Kasumi-1 (cell line): Measurements from ENCODE around the gene NRXN3.

ENCODE experiments used
- DNase-seq, 2 experiments: peaks; one replicate each; lab custom pipeline; 2025; lab: John Stamatoyannopoulos, UW

Gene NRXN3

DNA sequence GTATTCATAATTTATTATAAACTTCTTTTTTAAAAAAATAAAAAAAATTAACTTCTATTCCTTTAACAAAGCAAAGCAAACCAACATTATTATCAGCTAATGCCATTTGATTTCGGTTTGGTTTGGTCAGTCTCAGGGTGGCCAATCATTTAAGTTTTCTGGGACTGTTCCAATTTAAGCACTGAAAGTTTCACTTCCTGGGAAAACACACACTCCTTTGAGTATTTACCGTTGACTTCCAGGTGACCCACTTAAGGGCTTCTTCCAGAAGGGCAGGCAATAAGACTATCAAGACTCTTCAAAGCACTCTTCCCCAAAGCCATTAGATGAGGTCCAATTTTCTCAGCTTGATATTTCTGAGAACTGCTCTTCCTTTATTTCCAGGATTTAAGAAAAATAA lies 1187.1 kb downstream of the NRXN3 start:
- DNase-seq: no peak

DNA sequence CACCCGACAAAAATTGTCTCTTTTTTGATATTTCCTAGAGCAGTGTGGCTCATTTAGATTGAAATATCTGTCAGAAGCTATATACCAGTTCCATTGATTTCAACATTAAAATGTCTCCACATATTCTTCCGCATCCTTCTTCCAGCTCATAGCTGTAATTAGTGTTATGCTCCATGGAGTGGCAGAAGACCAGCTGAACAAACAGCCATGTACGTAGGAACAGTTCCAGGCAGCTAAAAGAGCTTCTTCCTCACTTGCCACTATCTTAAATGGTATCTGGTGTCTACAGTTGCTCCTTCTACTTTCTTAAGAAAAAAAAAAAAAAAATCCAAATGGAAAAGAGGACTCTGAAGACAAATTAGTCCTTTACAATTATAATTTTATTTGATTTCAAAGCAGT lies 1193.1 kb downstream of the NRXN3 start:
- no peak for DNase-seq

DNA sequence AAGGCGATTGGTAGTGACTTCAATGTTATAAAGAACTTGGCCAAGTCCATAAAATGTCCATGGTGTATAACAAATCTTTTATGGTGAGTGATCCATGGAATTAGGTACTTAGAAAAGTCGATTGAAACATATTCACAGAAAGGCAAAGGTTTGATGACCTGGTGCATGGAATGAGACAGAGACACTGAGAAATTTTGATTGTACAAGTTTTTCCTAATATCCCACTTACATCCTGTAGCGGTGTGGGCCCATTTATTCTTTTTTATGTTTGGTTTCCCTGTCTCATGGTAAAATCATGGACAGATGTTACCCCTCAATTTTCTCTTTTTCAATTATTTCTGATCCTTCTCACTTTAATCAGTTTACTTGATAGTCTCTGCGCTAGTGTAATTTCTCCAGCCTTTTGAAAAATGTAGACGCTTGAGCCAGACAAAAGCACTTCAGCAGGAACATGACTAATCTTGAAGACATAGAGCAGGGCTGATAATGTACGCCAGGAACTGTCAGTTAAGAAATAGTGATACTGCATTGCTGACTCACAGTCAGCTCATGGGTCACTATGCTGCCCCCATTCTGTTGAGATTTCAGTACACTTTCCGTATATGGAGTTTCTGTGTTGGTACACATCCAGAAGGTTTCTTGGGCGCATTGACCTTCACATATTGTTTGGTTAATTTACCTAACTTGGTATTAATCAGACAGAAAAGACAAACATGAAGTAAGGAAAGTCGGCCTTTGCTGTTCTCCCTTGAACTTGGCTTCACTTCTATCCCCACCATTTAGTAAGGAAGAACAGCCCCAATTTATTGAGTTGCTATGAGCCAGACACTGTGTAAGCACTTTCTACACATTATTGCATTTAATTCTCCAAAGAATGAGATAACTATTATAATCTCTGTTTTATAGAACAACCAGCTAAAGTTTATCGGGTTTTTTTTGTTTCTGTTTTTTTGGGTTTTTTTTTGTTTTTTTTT lies 1199.5 kb downstream of the NRXN3 start:
- DNase-seq: no peak

DNA sequence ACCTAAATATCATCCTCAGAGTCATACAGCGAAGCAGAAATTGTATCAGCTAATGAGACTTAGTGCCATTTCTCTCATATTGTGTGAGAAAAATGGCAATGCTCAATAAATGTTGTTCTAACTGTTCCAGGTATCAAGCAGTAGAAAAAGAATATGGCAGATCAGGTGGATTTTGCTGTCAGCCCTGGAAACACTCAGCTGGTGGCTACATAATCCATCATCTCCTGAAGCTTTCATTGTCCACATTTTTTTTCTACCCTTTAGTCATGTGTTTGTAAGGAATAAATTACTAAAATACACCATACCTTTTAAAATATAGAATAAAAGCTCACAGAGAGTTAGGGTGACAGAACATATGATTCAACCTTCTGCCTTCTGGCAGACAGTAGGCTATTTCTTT lies 1200.8 kb downstream of the NRXN3 start:
- DNase-seq: no peak

DNA sequence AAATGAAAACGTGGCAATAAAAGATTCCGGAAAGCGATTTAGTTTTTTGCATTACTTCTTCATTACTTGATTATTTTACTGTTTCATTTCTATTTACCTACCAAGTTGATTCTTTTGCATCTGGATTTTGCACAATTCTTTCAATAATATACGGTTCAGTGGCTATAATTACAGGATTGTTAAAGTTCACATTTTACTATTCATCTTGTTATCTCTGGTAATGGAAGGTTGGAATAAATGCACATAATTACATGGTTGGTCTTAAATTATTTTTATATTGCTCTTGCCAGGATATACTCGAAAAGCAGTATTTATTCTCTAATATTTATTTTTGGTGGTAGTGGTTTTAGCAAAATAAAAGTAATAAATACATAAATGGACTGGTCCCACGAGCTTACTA lies 1203.3 kb downstream of the NRXN3 start:
- no peak for DNase-seq

DNA sequence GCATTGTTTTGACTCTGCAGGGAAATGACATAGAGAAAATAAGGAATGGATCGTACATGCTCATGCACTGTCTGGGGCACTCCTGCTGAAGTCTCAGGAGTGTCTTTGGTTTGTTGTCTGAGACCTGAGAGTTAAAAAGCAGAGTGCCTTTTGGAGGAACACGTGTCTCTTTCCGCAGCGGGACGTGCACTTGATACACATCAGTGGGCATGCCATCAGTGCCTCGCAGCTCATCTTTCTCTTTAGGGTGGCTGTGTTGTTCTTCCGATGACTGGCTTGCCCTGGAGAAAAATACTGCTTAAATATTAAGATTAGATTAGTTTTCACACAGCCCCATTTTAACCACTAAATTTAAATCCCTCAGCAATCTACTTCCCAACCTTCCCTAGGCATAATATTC lies 1205.2 kb downstream of the NRXN3 start:
- no peak for DNase-seq

DNA sequence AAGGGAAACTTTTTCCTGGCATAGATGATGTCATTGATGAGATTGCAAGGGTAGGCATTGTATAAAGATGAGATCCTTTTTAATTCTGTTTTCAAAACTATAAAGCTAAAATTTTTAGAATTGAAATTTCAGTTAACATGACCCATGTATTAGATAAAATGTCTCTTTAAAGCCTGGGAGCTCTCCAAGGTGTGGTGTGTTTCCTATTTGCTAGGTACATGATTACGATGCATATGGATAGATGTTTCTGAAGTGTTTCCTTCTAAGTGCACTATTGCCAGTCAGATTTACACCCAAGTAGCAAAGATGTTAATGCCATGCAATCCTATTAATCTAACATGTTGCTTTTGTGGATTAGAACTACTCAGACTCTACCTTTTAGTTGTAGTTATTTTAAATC lies 1206.4 kb downstream of the NRXN3 start:
- no peak for DNase-seq

DNA sequence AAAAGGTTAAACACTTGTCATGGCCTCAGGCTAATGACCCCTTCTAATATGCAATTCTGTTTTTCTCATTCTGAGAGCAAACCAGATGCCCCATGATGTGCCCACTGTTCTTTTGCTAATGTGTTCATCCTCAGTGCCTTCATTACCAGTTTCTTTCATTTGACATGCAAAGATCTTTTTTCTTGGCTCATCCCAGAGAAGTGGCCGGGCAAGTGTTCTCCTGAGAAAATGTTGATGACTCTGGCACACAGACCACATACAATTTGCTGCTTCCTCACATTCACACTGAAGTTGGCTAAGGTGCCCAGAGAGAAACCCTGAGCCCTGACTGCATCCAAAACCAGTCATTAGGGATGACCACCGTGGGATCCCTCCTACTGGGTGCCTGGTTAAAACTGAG lies 1207.8 kb downstream of the NRXN3 start:
- DNase-seq: no peak

DNA sequence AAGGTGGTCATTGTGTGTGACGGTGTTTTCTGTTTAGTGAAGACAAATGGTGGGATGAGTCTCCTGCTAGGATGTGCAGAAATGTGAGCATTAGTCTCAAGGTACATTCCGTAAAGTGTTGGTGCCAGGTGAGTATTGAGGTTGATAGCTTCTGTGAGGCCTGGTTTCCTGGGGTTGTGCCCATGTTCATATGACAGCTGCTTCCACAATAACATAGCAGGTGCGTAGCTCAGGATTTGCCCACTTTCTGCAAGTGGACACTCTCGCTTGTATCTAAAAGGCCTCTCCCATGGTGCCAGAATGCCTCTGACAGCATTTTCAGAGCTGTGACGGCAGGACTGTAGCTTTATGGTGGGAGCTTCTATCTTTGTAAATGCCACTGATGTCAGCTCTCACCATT lies 1209.1 kb downstream of the NRXN3 start:
- no peak for DNase-seq

DNA sequence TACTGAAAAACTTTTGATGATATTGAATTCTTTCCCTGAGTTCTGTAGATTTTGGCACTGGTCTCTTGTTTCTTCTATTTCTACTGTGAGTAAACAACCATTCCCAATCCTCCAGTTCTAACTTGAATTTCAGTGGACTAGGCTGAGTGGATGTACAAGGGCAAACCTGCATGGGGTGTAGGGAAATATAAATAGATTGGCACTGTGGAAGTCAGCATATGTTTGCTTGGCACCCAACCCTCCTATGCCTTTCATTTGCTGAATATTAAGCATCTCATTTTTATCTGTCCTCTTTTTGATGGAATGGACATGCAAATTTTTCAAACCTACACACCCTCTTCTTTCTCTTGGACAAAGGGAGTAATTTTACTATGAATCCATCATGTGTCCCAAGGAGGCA lies 1212.9 kb downstream of the NRXN3 start:
- no peak for DNase-seq

DNA sequence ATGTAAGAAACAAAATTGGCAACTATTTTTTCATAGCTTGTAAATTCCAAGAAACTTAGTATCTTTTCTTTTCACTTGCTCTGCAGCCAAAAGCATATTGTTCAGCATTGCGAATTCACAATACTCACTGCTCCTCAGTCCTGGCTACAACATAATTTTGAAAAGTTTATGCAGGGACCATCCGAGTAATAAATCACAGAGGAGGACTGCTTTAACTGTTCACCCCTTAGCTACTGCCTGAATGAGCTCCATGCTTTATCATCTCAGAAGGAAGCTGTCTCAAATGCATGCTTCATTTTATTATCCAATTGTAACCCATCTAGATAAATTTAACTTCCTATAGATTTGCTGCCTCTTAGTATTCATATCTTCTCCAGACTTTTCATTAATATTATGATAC lies 1213.3 kb downstream of the NRXN3 start:
- DNase-seq: no peak

DNA sequence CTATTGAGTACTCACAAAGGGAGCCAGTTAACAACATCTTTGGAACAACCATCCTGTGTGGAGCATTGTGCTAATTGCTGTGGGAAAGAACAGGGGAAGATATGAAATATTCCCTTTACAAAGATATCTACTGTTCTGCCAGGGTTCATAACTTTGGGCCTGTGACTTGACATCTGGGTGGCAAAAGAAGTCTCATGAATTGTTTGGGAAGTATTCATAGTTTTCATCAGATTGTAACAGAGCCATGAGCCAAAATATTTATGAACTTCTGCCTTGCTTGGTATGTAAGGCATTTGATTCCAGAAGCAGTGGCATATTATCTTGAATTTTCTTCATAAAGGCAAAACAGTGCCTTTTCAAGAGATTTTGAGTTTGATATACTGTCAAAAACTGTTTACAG lies 1224.9 kb downstream of the NRXN3 start:
- DNase-seq: no peak

DNA sequence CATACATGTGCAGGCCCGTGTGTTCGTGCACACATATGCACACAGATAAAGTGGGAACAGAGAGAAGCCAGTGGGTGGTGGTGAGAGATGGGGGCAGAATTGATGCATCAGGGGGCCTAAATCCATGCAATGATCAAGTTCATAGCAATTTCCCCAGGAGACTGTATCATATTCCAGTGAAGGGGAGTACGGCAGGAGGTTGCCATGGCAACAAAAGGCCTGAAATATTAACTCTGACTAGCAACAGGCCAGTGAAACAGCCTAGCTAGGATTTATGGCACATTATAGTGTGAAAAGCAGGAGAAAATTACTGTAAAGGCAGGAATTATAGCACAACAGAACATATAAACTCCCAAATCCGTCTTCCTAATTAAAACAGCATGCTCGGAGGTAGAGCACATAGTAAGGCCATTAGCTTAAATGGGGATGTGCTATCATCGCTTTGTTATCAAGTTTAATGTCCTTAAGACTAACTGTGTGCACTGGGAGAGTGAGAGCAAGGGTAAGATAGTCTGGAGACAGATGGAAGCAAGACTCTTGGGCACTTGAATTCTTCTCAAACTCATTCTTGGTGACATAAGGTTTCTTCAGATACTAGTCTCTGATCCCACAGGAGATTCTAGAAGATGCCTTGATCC lies 1234.8 kb downstream of the NRXN3 start:
- DNase-seq: no peak

DNA sequence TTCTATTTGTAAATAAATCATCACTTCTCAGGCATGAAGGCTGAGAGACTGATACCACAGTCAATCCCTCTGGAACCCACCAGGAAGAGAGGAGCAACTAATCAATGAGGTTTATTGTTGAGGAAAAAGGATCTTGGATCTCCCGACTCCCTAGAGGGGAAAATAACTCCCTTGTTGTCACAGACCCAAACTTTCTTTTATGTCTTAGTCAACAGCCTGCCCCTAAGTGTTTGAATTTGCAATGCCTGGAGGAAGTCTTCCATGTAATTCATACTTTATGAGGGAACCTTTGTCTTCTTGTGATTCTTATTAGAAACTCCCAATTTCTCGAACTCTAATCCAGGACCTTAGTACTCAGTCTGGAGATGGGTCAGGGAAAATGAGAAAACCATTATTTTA lies 1235.3 kb downstream of the NRXN3 start:
- no peak for DNase-seq

DNA sequence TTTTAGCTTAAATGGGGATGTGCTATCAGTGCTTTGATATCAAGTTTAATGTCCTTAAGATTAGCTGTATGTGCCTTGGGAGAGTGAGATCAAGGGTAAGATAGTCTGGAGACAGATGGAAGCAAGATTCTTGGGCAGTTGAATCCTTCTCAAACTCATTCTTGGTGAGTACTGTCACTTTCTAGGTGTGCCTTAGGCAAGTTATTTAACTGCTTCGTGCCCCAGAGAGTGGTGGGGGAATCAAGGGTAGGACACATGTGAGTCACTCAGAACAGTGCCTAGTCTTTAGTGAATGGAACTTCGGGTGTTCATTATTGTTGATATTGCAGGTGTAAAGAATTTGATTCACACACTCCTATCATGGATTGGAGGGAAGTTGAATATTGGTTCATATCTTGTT lies 1237.4 kb downstream of the NRXN3 start:
- no peak for DNase-seq

DNA sequence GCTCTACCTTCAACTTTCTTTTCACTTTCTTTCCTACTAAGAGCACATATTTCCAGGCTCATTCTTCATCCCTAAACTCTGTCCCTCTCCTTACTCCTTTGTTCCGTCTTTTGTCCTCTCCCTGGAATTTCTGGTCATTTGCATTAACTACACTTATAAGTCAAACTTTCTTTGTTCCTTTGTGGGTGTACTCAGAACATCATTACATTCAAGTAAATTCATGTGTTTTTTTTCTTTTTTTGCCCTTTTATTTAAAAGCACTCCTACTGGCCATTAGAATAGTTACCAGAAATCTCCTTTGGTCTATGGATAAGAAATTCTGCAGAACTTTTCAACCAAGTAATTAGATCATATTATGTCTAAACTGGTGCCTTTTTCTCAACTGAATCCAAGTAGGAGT lies 1238.5 kb downstream of the NRXN3 start:
- no peak for DNase-seq

DNA sequence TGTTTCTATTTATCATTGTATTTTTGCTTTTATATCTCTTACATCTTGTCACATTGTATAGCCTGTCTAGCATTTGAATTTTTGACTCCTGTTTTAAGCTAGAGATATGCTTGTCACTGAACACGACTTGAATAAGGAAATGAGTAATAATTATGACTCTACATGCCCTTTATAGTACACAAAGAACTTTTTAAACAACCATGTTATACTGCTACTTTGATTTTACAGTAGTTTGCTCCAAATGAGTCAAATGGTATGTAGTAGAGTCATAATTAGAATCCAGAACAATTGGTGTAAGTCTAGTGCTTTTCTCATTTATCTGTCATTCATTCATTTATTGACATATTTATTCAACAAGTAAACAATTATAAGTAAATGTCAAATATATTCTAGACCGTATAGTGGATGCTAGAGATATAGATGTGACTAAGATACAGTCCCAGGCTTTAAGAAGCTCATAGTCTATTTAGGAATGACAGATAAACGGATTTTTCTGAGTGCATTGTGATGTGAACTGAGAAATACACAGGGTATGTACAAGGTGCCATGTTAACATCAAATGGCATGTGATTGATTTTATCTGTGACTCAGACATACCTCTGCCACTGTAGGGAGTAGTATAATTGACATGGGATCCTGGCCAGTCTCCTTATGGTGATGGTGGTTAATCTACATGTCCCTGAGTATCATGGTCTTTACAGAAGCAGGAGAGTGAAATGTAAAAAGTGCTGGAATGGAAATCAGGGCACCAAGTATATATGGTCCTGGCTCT lies 1241.4 kb downstream of the NRXN3 start:
- no peak for DNase-seq

DNA sequence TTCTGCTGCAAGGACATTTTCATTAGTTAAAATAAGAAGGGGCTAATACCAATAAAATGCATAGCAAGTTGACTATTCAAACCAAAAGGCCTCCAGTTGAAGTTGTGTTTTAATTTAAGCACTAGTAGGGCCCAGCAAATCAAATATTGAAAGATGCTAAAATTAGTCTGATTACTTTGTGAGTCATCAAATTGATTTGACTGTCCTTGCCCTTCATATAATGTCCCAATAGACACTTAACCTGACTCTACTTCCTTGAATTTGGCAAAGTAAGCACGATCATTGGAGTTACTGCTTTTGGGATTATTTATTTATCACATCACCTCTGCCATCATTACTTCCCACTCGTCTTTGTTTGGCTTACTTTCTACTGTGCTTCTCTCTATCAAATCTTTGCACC lies 1242.6 kb downstream of the NRXN3 start:
- no peak for DNase-seq

DNA sequence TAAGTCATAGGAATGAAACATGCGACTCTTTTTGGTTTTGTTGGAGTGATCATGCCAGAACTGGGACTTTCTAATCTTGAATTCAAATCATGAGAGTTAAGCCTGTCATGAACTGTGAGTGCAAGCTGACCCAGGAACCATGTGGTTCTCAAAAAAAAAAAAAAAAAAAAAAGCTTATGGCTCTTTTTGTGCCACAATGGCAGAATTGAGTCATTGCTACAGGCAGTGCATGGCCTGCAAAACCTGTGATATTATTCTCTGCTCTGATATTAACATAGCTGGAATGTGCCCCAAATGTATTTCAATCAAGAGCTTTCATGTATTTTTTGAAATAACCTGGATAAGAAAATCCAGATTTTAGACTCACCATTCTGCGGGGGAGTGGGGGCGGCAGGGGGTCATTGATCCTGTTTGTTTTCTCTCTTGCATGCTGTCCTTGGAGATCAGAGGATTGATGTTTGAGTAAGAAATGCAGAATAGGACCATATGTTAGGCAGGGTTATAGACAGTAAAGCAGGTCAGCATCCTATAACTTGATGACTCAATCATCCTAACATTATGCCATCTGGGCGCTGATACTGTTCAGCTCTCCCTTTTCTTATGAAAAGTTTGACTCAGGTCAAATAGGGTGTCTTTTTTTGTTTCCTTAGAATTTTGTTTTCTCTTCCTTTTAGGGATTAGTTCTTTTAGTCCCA lies 1243.7 kb downstream of the NRXN3 start:
- DNase-seq: no peak

DNA sequence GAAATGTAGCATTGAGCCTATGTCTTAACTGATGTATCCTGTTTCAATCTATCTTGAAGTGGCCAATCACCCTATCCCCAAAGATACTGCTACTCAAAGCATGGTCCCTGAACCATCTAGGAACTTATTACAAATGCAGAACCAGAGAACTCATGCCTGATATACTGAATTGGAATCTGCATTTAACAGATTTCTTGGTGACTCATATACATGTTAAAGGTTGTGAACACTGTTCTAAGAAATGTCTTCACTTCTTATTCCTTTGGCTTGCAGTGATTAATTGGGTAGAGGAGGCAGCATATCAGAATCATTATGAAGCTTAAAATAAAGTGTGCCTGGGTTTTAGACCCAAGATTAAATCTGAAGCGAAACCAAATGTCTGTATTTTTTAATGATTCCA lies 1245.6 kb downstream of the NRXN3 start:
- DNase-seq: no peak

DNA sequence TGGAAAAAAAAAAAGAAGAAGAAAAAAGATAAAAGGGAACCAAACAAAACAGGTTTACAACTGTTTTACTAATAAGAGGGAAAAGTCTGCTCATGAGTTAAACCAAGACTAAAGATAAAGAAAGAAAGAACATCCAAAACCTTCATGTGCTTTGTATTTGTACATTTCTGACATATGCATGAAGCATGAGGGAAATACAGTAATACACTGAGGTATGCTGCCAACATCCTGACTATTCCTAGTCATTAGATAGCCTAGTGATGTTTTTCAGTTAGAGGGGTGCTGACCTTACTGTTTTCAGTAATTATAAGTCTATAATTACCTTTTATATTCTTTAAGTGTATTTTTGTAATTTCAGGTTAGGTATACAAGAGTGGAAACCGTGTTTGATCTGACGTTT lies 1247.8 kb downstream of the NRXN3 start:
- DNase-seq: no peak
